ENCODE results near the gene KRI1.

Gene KRI1

GRCh38 chr19:10565567-10566407, at the start of gene KRI1:
KRI1 (minus strand) TSS chr19:10566010; CDS start chr19:10565999, 11 bp downstream.
- Histone ChIP-seq H3K9me3 (ENCODE audit: control insufficient read depth in 5 of 5, low read length in 5 of 5) (no peaks in the 10 kb centered on the region), H3K4me1 (ENCODE audit: control insufficient read depth in 5 of 5, insufficient read depth in 5 of 5, low read length in 5 of 5) (peaks cover 5 to 41% (median 40%) of the 10 kb centered on the region in 5 donors), H3K27ac (ENCODE audit: low read depth, low read length) (peak within 1 kb of the TSS; percentile 75), H3K9ac (ENCODE audit: low read length in 5 of 5) (peak within 1 kb of the TSS in 4 of 5 donors; percentile 83 to 89 (median 86)), H3K27me3 (ENCODE audit: control insufficient read depth in 5 of 5, insufficient read depth in 4 of 5, low read length in 5 of 5) (no peaks in the 10 kb centered on the region), H3K36me3 (ENCODE audit: control insufficient read depth in 5 of 5, insufficient read depth in 5 of 5, low read length in 5 of 5) (peaks cover 0 to 8% (median 5%) of the 10 kb centered on the region in 5 donors), H3K4me3 (ENCODE audit: low read depth in 1 of 5, low read length in 5 of 5) (peak within 1 kb of the TSS; percentile 72 to 93 (median 83))

GRCh38 chr19:10612499-10613119, 46.8 kb upstream of the KRI1 start:
- H3K9me3 ChIP-seq (ENCODE audit: control insufficient read depth in 5 of 5, low read length in 5 of 5) = no peaks in the 10 kb centered on the region
- H3K36me3 ChIP-seq (ENCODE audit: control insufficient read depth in 5 of 5, insufficient read depth in 5 of 5, low read length in 5 of 5) = no peaks in the 10 kb centered on the region
- peak overlapping the region; percentile 51 for H3K27ac ChIP-seq (ENCODE audit: low read depth, low read length)
- H3K27me3 ChIP-seq (ENCODE audit: control insufficient read depth in 5 of 5, insufficient read depth in 4 of 5, low read length in 5 of 5) = no peaks in the 10 kb centered on the region
- peak overlapping the region in 3 of 5 donors; percentile 31 to 71 (median 52) for H3K9ac ChIP-seq (ENCODE audit: low read length in 5 of 5)
- H3K4me1 ChIP-seq (ENCODE audit: control insufficient read depth in 5 of 5, insufficient read depth in 5 of 5, low read length in 5 of 5) = peaks cover 5 to 38% (median 21%) of the 10 kb centered on the region in 5 donors
- H3K4me3 ChIP-seq (ENCODE audit: low read depth in 1 of 5, low read length in 5 of 5) = peak overlapping the region; percentile 6 to 50 (median 39)

- Histone ChIP-seq H3K4me1 (ENCODE audit: control insufficient read depth in 5 of 5, insufficient read depth in 5 of 5, low read length in 5 of 5) (peaks cover 5 to 36% (median 21%) of the 10 kb centered on the region in 5 donors), H3K36me3 (ENCODE audit: control insufficient read depth in 5 of 5, insufficient read depth in 5 of 5, low read length in 5 of 5) (no peaks in the 10 kb centered on the region), H3K27ac (ENCODE audit: low read depth, low read length) (peak overlapping the region; percentile 51), H3K9ac (ENCODE audit: low read length in 5 of 5) (no peak overlapping the region), H3K4me3 (ENCODE audit: low read depth in 1 of 5, low read length in 5 of 5) (no peak overlapping the region), H3K9me3 (ENCODE audit: control insufficient read depth in 5 of 5, low read length in 5 of 5) (no peaks in the 10 kb centered on the region), H3K27me3 (ENCODE audit: control insufficient read depth in 5 of 5, insufficient read depth in 4 of 5, low read length in 5 of 5) (no peaks in the 10 kb centered on the region)
These were observed 46.1 kb upstream of the KRI1 start for GRCh38 chr19:10611907-10612306.

- peak overlapping the region; percentile 88 for H3K27ac ChIP-seq (ENCODE audit: low read depth, low read length)
These were observed 38.7 kb upstream of the KRI1 start for GRCh38 chr19:10604460-10604980.

GRCh38 chr19:10603873-10604459, 38.2 kb upstream of the KRI1 start:
- Histone ChIP-seq H3K4me3 (ENCODE audit: low read depth in 1 of 5, low read length in 5 of 5) (peak overlapping the region; percentile 87 to 97 (median 92)), H3K9ac (ENCODE audit: low read length in 5 of 5) (peak overlapping the region in 4 of 5 donors; percentile 80 to 96 (median 88)), H3K4me1 (ENCODE audit: control insufficient read depth in 5 of 5, insufficient read depth in 5 of 5, low read length in 5 of 5) (peaks cover 3 to 31% (median 29%) of the 10 kb centered on the region in 5 donors)

More at GRCh38 chr19:10604460-10604980, 38.7 kb upstream of the KRI1 start:
- H3K9ac ChIP-seq (ENCODE audit: low read length in 5 of 5) = peak overlapping the region in 3 of 5 donors; percentile 16 to 87 (median 80)
- peak overlapping the region in 4 of 5 donors; percentile 87 to 97 (median 91) for H3K4me3 ChIP-seq (ENCODE audit: low read depth in 1 of 5, low read length in 5 of 5)
- no peaks in the 10 kb centered on the region for H3K36me3 ChIP-seq (ENCODE audit: control insufficient read depth in 5 of 5, insufficient read depth in 5 of 5, low read length in 5 of 5)
- H3K27me3 ChIP-seq (ENCODE audit: control insufficient read depth in 5 of 5, insufficient read depth in 4 of 5, low read length in 5 of 5) = no peaks in the 10 kb centered on the region
- H3K4me1 ChIP-seq (ENCODE audit: control insufficient read depth in 5 of 5, insufficient read depth in 5 of 5, low read length in 5 of 5) = peaks cover 3 to 31% (median 29%) of the 10 kb centered on the region in 5 donors
- no peaks in the 10 kb centered on the region for H3K9me3 ChIP-seq (ENCODE audit: control insufficient read depth in 5 of 5, low read length in 5 of 5)

GRCh38 chr19:10603084-10603872, 37.5 kb upstream of the KRI1 start:
- Histone ChIP-seq H3K9me3 (ENCODE audit: control insufficient read depth in 5 of 5, low read length in 5 of 5) (no peaks in the 10 kb centered on the region), H3K4me3 (ENCODE audit: low read depth in 1 of 5, low read length in 5 of 5) (peak overlapping the region; percentile 87 to 97 (median 92)), H3K27me3 (ENCODE audit: control insufficient read depth in 5 of 5, insufficient read depth in 4 of 5, low read length in 5 of 5) (no peaks in the 10 kb centered on the region), H3K27ac (ENCODE audit: low read depth, low read length) (peak overlapping the region; percentile 88), H3K4me1 (ENCODE audit: control insufficient read depth in 5 of 5, insufficient read depth in 5 of 5, low read length in 5 of 5) (peaks cover 3 to 31% (median 29%) of the 10 kb centered on the region in 5 donors), H3K36me3 (ENCODE audit: control insufficient read depth in 5 of 5, insufficient read depth in 5 of 5, low read length in 5 of 5) (no peaks in the 10 kb centered on the region), H3K9ac (ENCODE audit: low read length in 5 of 5) (peak overlapping the region; percentile 80 to 96 (median 89))

More at GRCh38 chr19:10603873-10604459, 38.2 kb upstream of the KRI1 start:
- Histone ChIP-seq H3K27ac (ENCODE audit: low read depth, low read length) (peak overlapping the region; percentile 88), H3K27me3 (ENCODE audit: control insufficient read depth in 5 of 5, insufficient read depth in 4 of 5, low read length in 5 of 5) (no peaks in the 10 kb centered on the region), H3K36me3 (ENCODE audit: control insufficient read depth in 5 of 5, insufficient read depth in 5 of 5, low read length in 5 of 5) (no peaks in the 10 kb centered on the region), H3K9me3 (ENCODE audit: control insufficient read depth in 5 of 5, low read length in 5 of 5) (no peaks in the 10 kb centered on the region)

GRCh38 chr19:10602330-10603083, 36.7 kb upstream of the KRI1 start:
- Histone ChIP-seq H3K4me1 (ENCODE audit: control insufficient read depth in 5 of 5, insufficient read depth in 5 of 5, low read length in 5 of 5) (peaks cover 3 to 34% (median 29%) of the 10 kb centered on the region in 5 donors), H3K9me3 (ENCODE audit: control insufficient read depth in 5 of 5, low read length in 5 of 5) (no peaks in the 10 kb centered on the region), H3K36me3 (ENCODE audit: control insufficient read depth in 5 of 5, insufficient read depth in 5 of 5, low read length in 5 of 5) (no peaks in the 10 kb centered on the region), H3K4me3 (ENCODE audit: low read depth in 1 of 5, low read length in 5 of 5) (peak overlapping the region; percentile 87 to 97 (median 92)), H3K27me3 (ENCODE audit: control insufficient read depth in 5 of 5, insufficient read depth in 4 of 5, low read length in 5 of 5) (no peaks in the 10 kb centered on the region), H3K9ac (ENCODE audit: low read length in 5 of 5) (peak overlapping the region; percentile 80 to 96 (median 89)), H3K27ac (ENCODE audit: low read depth, low read length) (peak overlapping the region; percentile 88)

GRCh38 chr19:10601999-10602329, 36.2 kb upstream of the KRI1 start:
- H3K4me1 ChIP-seq (ENCODE audit: control insufficient read depth in 5 of 5, insufficient read depth in 5 of 5, low read length in 5 of 5) = peaks cover 3 to 37% (median 30%) of the 10 kb centered on the region in 5 donors
- no peaks in the 10 kb centered on the region for H3K9me3 ChIP-seq (ENCODE audit: control insufficient read depth in 5 of 5, low read length in 5 of 5)
- H3K36me3 ChIP-seq (ENCODE audit: control insufficient read depth in 5 of 5, insufficient read depth in 5 of 5, low read length in 5 of 5) = no peaks in the 10 kb centered on the region
- H3K27me3 ChIP-seq (ENCODE audit: control insufficient read depth in 5 of 5, insufficient read depth in 4 of 5, low read length in 5 of 5) = no peaks in the 10 kb centered on the region
- H3K9ac ChIP-seq (ENCODE audit: low read length in 5 of 5) = no peak overlapping the region
- peak overlapping the region in 3 of 5 donors; percentile 18 to 97 (median 47) for H3K4me3 ChIP-seq (ENCODE audit: low read depth in 1 of 5, low read length in 5 of 5)
- H3K27ac ChIP-seq (ENCODE audit: low read depth, low read length) = no peak overlapping the region

- H3K27ac ChIP-seq (ENCODE audit: low read depth, low read length) = no peak overlapping the region
- no peak overlapping the region for H3K9ac ChIP-seq (ENCODE audit: low read length in 5 of 5)
- H3K27me3 ChIP-seq (ENCODE audit: control insufficient read depth in 5 of 5, insufficient read depth in 4 of 5, low read length in 5 of 5) = no peaks in the 10 kb centered on the region
- no peaks in the 10 kb centered on the region for H3K9me3 ChIP-seq (ENCODE audit: control insufficient read depth in 5 of 5, low read length in 5 of 5)
- peaks cover 5 to 49% (median 34%) of the 10 kb centered on the region in 5 donors for H3K4me1 ChIP-seq (ENCODE audit: control insufficient read depth in 5 of 5, insufficient read depth in 5 of 5, low read length in 5 of 5)
- H3K4me3 ChIP-seq (ENCODE audit: low read depth in 1 of 5, low read length in 5 of 5) = no peak overlapping the region
- no peaks in the 10 kb centered on the region for H3K36me3 ChIP-seq (ENCODE audit: control insufficient read depth in 5 of 5, insufficient read depth in 5 of 5, low read length in 5 of 5)
These were observed 34.3 kb upstream of the KRI1 start for GRCh38 chr19:10600149-10600548.
